Measurements from ENCODE around the gene LRBA. TPM values are rescaled to one million over a fixed set of nuclear protein-coding genes. Genes with fewer than 3 reads are reported as not detected.
"Not testable (repeated sequence)": the region's sequence is repeated elsewhere in the genome, so short reads cannot be mapped to it uniquely, and the experiment has no call there.

The LRBA gene
- total and polyA plus RNA-seq, 4 experiments from 2014 or later = 17.1 to 64.5 (median 45.4) TPM

- intact Hi-C loops (cut with micrococcal nuclease); H3K27ac Mint-ChIP-seq; H3K27me3 ChIP-seq (ENCODE audit: insufficient read depth, low read length); H3K9me3 ChIP-seq (ENCODE audit: control insufficient read depth in 1 of 2, low read length in 2 of 2); H3K36me3 ChIP-seq (ENCODE audit: insufficient read depth, low read length); H3K4me3 Mint-ChIP-seq; H3K4me1 ChIP-seq (ENCODE audit: insufficient read depth, low read length); CTCF ChIA-PET (ENCODE audit: partially characterized antibody); H3K27ac ChIP-seq (ENCODE audit: low read depth, low read length); H3K27me3 Mint-ChIP-seq; H3K4me3 ChIP-seq (ENCODE audit: low read length in 2 of 2); DNase-seq; POLR2A ChIA-PET (ENCODE audit: partially characterized antibody): not testable (repeated sequence)
- H3K9me3 Mint-ChIP-seq = peaks cover 0 to 20% (median 5%) of the 10 kb centered on the region in 8 donors
- peaks cover 14 to 17% of the 10 kb centered on the region in 2 donors for H3K36me3 Mint-ChIP-seq
- H3K4me1 Mint-ChIP-seq = peaks cover 0 to 18% (median 7%) of the 10 kb centered on the region in 4 donors
Measured at GRCh38 chr4:150507656-150508055, 507.4 kb downstream of the LRBA start.

DNA sequence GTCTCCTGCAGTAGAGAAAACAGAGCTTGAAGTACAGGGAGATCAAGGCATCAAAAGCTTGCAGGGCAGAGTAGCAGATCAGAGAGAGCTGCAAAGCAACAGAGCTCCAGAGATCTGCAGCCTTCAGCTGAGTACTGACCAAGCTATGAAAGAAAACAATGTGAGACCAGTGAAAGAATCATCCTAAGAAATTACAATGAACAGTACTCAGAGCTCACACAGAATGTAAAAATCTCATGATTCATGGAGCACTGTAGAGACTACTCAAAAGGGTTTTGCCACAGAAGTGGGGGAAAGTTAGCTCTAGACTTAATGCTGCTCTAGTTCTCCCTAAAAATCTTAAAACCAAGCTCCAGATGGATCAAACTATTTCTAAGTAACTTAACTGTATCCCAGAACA, 513.1 kb downstream of the LRBA start:
- Mint-ChIP-seq H3K36me3 (peaks cover 14 to 25% of the 10 kb centered on the region in 2 donors), H3K27ac (peak overlapping the region in 1 of 7 donors; percentile 5), H3K9me3 (peaks cover 0 to 22% (median 4%) of the 10 kb centered on the region in 8 donors), H3K4me1 (peaks cover 1 to 19% (median 14%) of the 10 kb centered on the region in 4 donors), H3K4me3 (peak overlapping the region in 1 of 8 donors; percentile 37), H3K27me3 (no peaks in the 10 kb centered on the region)
- POLR2A ChIA-PET (ENCODE audit: partially characterized antibody) = no interaction called here
- Histone ChIP-seq H3K4me3 (ENCODE audit: low read length in 2 of 2) (no peak overlapping the region), H3K4me1 (ENCODE audit: insufficient read depth, low read length) (no peaks in the 10 kb centered on the region), H3K36me3 (ENCODE audit: insufficient read depth, low read length) (no peaks in the 10 kb centered on the region), H3K9me3 (ENCODE audit: control insufficient read depth in 1 of 2, low read length in 2 of 2) (no peaks in the 10 kb centered on the region), H3K27me3 (ENCODE audit: insufficient read depth, low read length) (no peaks in the 10 kb centered on the region), H3K27ac (ENCODE audit: low read depth, low read length) (no peak overlapping the region)
- CTCF ChIA-PET (ENCODE audit: partially characterized antibody) = no interaction called here
- intact Hi-C loops (cut with micrococcal nuclease) = no loop called here
- DNase-seq = no peak

- H3K36me3 ChIP-seq (ENCODE audit: insufficient read depth, low read length) = no peaks in the 10 kb centered on the region
- no peaks in the 10 kb centered on the region for H3K9me3 ChIP-seq (ENCODE audit: control insufficient read depth in 1 of 2, low read length in 2 of 2)
- no peak for DNase-seq
- H3K27ac Mint-ChIP-seq = peak overlapping the region in 2 of 7 donors; percentile 3 to 8
- H3K4me1 ChIP-seq (ENCODE audit: insufficient read depth, low read length) = no peaks in the 10 kb centered on the region
- no peaks in the 10 kb centered on the region for H3K27me3 Mint-ChIP-seq
- H3K9me3 Mint-ChIP-seq = peaks cover 0 to 22% (median 4%) of the 10 kb centered on the region in 8 donors
- peaks cover 11 to 25% of the 10 kb centered on the region in 2 donors for H3K36me3 Mint-ChIP-seq
- POLR2A ChIA-PET (ENCODE audit: partially characterized antibody) = no interaction called here
- no peak overlapping the region for H3K4me3 ChIP-seq (ENCODE audit: low read length in 2 of 2)
- H3K4me3 Mint-ChIP-seq = no peak overlapping the region
- intact Hi-C loops (cut with micrococcal nuclease) = no loop called here
- H3K27me3 ChIP-seq (ENCODE audit: insufficient read depth, low read length) = no peaks in the 10 kb centered on the region
- CTCF ChIA-PET (ENCODE audit: partially characterized antibody) = no interaction called here
- H3K27ac ChIP-seq (ENCODE audit: low read depth, low read length) = no peak overlapping the region
- peaks cover 0 to 19% (median 14%) of the 10 kb centered on the region in 4 donors for H3K4me1 Mint-ChIP-seq
Measured at GRCh38 chr4:150501009-150501727, 513.9 kb downstream of the LRBA start.

GRCh38 chr4:150497612-150498011, 517.5 kb downstream of the LRBA start:
- Histone ChIP-seq H3K27me3 (ENCODE audit: insufficient read depth, low read length) (no peaks in the 10 kb centered on the region), H3K4me1 (ENCODE audit: insufficient read depth, low read length) (no peaks in the 10 kb centered on the region), H3K36me3 (ENCODE audit: insufficient read depth, low read length) (no peaks in the 10 kb centered on the region), H3K27ac (ENCODE audit: low read depth, low read length) (no peak overlapping the region), H3K9me3 (ENCODE audit: control insufficient read depth in 1 of 2, low read length in 2 of 2) (no peaks in the 10 kb centered on the region), H3K4me3 (ENCODE audit: low read length in 2 of 2) (no peak overlapping the region)
- no peak for DNase-seq
- ChIA-PET POLR2A (ENCODE audit: partially characterized antibody) (no interaction called here), CTCF (ENCODE audit: partially characterized antibody) (no interaction called here)
- Mint-ChIP-seq H3K4me3 (no peak overlapping the region), H3K27me3 (no peaks in the 10 kb centered on the region), H3K4me1 (peaks cover 1 to 13% (median 8%) of the 10 kb centered on the region in 4 donors), H3K9me3 (peaks cover 0 to 7% (median 0%) of the 10 kb centered on the region in 8 donors), H3K36me3 (peaks cover 7 to 20% of the 10 kb centered on the region in 2 donors), H3K27ac (no peak overlapping the region)
- intact Hi-C loops (cut with micrococcal nuclease) = no loop called here

DNA sequence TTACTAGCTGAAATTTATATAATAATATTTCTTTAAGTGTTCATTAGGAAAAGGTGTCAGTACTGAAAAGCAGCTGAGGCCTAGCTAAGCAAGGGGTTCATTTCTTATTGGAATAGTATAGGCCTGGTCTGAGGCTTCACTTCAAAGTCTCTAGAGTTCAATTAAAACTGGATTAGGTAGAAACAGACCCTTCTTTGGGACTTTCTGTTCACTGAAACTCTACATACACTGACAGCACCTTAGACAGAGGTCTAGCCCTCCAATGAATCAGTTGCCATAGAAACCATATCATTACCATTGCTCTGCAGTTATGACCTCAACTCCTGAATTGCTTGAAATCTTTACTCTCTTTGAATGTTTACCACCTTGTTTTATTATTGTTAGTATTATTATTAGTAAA, 519.5 kb downstream of the LRBA start:
- H3K9me3 ChIP-seq (ENCODE audit: control insufficient read depth in 1 of 2, low read length in 2 of 2) = no peaks in the 10 kb centered on the region
- no peak overlapping the region for H3K27ac ChIP-seq (ENCODE audit: low read depth, low read length)
- H3K36me3 Mint-ChIP-seq = peaks cover 3 to 7% of the 10 kb centered on the region in 2 donors
- no peaks in the 10 kb centered on the region for H3K36me3 ChIP-seq (ENCODE audit: insufficient read depth, low read length)
- H3K4me3 Mint-ChIP-seq = no peak overlapping the region
- H3K4me3 ChIP-seq (ENCODE audit: low read length in 2 of 2) = no peak overlapping the region
- H3K27ac Mint-ChIP-seq = peak overlapping the region in 1 of 7 donors; percentile 57
- no peaks in the 10 kb centered on the region for H3K9me3 Mint-ChIP-seq
- H3K4me1 ChIP-seq (ENCODE audit: insufficient read depth, low read length) = no peaks in the 10 kb centered on the region
- CTCF ChIA-PET (ENCODE audit: partially characterized antibody) = no interaction called here
- peaks cover 0 to 2% (median 1%) of the 10 kb centered on the region in 4 donors for H3K4me1 Mint-ChIP-seq
- intact Hi-C loops (cut with micrococcal nuclease) = no loop called here
- no peak for DNase-seq
- H3K27me3 Mint-ChIP-seq = no peaks in the 10 kb centered on the region
- H3K27me3 ChIP-seq (ENCODE audit: insufficient read depth, low read length) = no peaks in the 10 kb centered on the region
- POLR2A ChIA-PET (ENCODE audit: partially characterized antibody) = no interaction called here

- Histone ChIP-seq H3K27ac (ENCODE audit: low read depth, low read length) (no peak overlapping the region), H3K4me3 (ENCODE audit: low read length in 2 of 2) (no peak overlapping the region), H3K4me1 (ENCODE audit: insufficient read depth, low read length) (no peaks in the 10 kb centered on the region), H3K36me3 (ENCODE audit: insufficient read depth, low read length) (no peaks in the 10 kb centered on the region), H3K9me3 (ENCODE audit: control insufficient read depth in 1 of 2, low read length in 2 of 2) (no peaks in the 10 kb centered on the region), H3K27me3 (ENCODE audit: insufficient read depth, low read length) (no peaks in the 10 kb centered on the region)
- ChIA-PET POLR2A (ENCODE audit: partially characterized antibody) (no interaction called here), CTCF (ENCODE audit: partially characterized antibody) (no interaction called here)
- Mint-ChIP-seq H3K36me3 (peaks cover 11 to 12% of the 10 kb centered on the region in 2 donors), H3K9me3 (no peaks in the 10 kb centered on the region), H3K27ac (no peak overlapping the region), H3K4me3 (no peak overlapping the region), H3K27me3 (no peaks in the 10 kb centered on the region), H3K4me1 (peaks cover 0 to 2% (median 1%) of the 10 kb centered on the region in 4 donors)
- intact Hi-C loops (cut with micrococcal nuclease) = no loop called here
- DNase-seq = no peak
Measured at GRCh38 chr4:150493851-150494250, 521.2 kb downstream of the LRBA start.

- H3K9me3 Mint-ChIP-seq = no peaks in the 10 kb centered on the region
- POLR2A ChIA-PET (ENCODE audit: partially characterized antibody) = no interaction called here
- H3K36me3 Mint-ChIP-seq = peaks cover 17 to 18% of the 10 kb centered on the region in 2 donors
- Histone ChIP-seq H3K9me3 (ENCODE audit: control insufficient read depth in 1 of 2, low read length in 2 of 2) (no peaks in the 10 kb centered on the region), H3K4me1 (ENCODE audit: insufficient read depth, low read length) (no peaks in the 10 kb centered on the region), H3K27me3 (ENCODE audit: insufficient read depth, low read length) (no peaks in the 10 kb centered on the region), H3K27ac (ENCODE audit: low read depth, low read length) (no peak overlapping the region), H3K4me3 (ENCODE audit: low read length in 2 of 2) (no peak overlapping the region), H3K36me3 (ENCODE audit: insufficient read depth, low read length) (no peaks in the 10 kb centered on the region)
- no peak for DNase-seq
- H3K4me3 Mint-ChIP-seq = no peak overlapping the region
- peaks cover 0 to 2% (median 1%) of the 10 kb centered on the region in 4 donors for H3K4me1 Mint-ChIP-seq
- CTCF ChIA-PET (ENCODE audit: partially characterized antibody) = no interaction called here
- H3K27ac Mint-ChIP-seq = no peak overlapping the region
- H3K27me3 Mint-ChIP-seq = no peaks in the 10 kb centered on the region
- intact Hi-C loops (cut with micrococcal nuclease) = no loop called here
Measured at GRCh38 chr4:150491132-150492049, 523.7 kb downstream of the LRBA start.
